DMS 273 treated with DMSO at 0.1 percent for 48 hours (cell line): ENCODE data around the gene TNFAIP8.

Experiments
- DNase-seq: peaks from one replicate; lab custom pipeline; 2025; lab: John Stamatoyannopoulos, UW

The TNFAIP8 gene

DNA sequence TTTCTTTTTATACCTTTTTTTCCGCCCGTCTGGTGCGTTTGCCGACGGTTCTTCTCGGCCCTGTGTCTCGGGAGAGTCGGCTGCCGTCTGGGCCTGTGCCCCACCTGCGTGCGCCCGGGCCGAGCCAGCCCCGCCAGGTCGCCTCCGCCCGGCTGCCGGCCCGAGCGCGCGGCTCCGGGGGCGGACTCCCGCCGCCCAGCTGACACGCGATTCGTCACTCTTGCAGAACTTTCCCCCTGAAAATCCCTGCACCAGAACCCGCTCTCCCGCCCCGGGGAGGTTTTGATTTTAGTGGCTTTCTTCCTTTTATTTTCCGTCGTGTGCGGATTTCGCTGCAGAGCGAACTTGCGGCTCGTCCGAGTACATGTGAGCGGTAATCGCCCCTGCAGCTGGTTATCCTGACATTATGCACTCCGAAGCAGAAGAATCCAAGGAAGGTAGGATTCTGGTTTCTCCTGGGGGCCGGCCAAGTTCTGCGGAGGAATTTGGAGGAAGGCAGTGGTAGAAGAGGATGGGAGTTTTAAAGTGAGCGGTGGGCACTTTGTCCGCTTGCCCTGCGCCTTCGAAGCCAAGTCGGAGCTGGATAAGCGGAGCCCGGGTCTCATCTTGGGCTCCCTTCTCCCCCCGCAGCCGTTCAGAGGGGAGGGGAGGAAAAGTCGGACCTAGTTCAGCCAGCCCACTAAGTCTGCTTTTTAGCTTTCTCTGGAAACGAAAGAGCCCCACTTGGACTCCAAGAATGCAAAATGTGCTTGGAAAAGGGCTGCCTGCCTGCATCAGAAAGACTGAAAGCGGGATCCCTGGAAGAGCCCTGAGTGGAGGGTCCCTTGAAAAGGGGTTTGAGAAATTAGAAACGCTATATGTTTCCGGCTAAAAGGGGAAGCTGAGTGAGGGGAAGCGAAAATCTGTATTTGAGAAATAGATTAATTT is at the start of gene TNFAIP8:
Gene TNFAIP8, plus strand, starts transcription at position 335 of the 927 bp plus-strand sequence. Its CDS starts 72 bp downstream, at position 407.
- no peak for DNase-seq

DNA sequence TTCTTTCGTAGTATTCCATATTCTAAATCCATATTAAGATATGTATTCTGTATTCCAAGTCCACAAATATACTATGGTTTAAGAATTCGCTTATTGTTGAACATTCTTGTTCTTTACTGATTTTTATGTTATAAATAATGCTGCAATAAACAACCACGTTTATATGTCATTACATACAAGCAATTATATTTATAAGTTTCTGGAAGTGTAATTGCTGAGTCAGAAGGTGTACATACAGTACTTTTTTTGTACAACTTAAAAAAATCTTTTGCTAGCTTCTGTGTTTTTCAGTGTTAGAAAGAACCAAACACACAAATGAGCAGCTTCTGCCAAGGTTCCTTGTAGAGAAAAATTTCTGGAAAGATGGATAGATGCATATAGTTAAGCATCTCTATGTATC is 48.6 kb upstream of the TNFAIP8 start:
- no peak for DNase-seq

DNA sequence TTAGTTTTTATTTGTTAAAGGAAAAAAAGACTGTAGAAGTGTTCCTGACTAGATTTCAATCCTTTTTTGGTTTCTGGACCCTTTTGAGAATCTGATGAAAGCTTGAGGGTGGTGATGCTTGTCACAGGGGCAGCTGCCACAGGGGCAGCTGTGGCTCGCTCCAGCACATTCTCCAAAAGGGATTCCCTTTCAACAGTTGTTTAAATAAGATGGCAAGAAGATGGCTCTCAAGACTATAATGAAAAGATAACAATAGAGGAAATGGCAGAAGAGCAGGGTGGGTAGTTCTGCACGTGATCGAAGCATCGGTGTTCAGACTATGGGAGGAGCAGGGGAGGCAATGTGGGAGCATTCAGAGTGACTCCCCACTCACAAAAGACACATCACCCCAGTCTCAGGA is 46.5 kb upstream of the TNFAIP8 start:
- DNase-seq, result no peak

DNA sequence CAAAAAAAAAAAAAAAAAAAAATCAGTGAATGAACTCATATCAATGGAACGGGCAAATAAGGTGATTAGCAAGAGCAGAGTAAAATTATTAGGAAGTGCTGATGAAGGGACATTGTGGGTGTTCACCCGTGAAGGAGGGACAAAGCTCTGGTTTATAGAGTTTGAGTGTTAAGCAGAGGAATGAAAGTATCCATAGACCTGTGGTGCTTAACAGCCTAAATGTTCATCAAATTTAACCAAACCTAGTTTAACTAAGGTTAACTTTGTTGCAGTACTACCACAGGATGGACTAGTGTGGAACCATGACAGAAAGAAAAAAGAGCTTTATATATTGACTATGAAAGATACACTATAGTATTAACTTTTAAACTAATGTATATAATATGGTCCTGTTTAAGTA is 44.1 kb upstream of the TNFAIP8 start:
- no peak for DNase-seq

DNA sequence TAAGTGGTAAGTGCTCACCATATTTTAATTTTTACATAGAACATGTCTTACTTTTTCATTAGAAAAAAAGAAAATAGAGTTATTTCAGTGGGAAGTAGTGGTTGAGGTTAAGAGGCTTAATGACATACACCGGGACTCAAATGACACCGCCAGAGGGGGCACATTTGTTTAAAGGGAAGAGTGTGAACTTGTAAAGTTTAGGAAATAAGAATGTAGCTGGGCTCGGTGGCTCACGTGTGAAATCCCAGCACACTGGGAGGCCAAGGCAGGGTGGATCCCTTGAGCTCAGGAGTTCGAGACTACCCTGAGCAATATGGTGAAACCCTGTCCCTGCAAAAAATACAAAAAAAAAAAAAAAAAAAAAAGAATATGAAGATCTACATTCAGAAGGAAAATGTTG is 43.4 kb upstream of the TNFAIP8 start:
- no peak for DNase-seq

DNA sequence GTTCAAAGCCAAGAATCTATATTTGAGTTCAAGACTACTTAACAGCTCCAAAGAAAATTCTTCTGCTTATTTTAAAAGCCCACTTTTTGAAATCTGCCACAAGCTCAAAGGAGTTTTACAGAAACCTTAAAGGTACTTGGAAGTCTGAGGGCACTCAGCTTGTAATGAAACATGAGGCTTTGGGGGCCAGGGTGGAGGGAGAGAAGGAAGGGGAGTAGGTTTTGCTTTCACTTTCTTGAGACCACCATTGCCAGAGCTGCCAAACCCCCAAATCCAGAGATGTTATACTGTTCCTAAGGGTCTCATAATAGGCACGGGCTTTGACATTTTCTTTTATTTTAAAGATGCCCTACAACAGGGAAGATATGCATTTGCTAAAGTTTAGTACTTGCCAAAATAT is 42.6 kb upstream of the TNFAIP8 start:
- DNase-seq, result no peak

DNA sequence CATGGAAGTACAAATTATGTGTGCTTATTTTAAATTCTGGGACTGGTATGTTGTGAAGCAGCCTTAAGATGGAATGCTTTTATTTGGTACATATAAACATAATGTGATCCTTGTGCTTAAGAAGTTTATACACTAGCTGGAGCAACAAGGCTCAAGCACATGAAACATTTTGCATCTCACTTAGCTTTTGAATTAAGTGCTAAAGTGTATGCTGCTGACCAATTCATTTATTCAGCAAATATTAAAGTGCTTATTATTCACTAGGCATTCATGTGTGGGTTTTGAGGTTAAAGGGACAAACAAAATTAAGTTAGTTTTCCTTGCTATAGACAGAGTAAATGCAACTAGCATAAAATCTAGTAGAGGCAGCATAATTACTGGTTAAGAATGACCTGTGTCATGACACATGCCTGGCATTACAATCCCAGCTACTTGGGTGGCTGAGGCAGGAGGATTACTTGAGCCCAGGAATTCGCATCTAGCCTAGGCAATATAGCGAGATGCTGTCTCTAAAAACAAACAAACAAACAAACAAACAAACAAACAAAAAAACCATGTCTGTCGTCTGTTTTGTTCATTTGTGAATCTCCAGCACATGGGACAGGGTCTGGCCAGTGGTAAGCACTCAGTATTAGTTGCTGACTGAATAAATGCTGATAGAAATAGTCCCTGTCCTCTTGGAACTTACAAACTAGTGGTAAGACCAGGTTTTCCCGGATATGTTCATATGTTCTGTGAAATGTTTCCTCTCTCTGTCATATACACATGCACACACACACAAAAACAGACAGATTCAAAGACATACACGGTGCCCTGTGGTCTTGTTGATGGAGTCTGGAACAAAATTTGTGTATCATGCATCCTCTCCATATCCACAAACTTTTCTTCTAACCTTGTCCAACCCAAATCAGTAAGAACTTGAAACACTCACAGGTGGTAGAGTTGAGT is 41.9 kb upstream of the TNFAIP8 start:
- no peak for DNase-seq

DNA sequence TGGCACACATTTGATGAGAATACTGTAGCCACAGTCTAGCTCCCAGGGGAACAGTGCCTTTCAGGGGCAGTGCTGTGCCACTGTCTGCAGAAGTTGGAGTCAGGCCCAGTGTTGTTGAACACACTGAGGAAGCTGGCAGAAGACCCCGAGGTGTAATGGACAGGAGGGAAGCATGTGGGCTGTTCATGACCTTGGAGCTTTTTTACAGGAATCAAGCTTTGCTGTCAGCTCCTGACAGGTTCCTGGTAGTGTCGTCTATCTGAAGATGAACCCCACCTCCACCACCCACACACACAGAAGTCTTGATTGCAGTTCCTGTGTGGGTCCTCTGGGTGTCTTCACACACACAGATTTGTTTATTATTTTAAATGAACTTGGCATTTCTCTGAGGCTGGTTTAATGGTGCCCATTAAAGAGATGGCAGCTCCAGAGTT is 40.3 kb upstream of the TNFAIP8 start:
- peak; percentile 25 for DNase-seq

DNA sequence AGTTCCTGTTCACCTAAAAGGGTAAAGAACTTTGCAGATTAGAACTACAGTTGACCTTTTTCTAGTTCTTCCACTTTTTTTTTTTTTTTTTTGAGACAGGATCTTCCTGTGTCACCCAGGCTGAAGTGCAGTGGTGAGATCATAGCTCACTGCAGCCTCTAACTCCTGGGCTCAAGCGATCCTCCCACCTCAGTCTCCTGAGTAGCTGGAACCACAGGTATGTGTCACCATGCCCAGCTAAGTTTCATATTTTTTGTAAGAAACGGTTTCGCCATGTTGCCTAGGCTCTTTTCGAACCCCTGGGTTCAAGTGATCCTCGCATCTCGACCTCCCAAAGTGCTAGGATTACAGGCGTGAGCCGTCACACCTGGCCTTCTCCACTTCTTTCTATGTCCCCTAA is 39.7 kb upstream of the TNFAIP8 start:
- DNase-seq, result no peak

DNA sequence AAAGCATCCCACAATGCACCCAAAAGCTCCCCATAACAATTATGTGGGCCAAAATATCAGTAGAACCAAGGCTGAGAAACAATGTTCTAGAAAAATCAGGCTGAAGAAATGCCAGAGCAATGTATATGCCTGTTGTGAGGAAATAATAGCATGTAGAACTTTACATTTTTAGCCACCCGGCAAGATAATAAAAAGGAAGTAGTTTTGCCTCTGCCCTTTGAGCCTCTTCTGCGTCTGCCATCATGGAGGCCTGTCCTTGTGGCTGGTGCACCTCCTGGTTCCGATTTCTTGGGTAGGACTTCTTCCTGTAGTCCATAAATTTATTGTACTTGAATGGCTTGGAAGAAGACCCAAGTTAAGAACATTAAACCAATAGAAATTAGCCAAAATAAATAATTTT is 38.9 kb upstream of the TNFAIP8 start:
- no peak for DNase-seq

DNA sequence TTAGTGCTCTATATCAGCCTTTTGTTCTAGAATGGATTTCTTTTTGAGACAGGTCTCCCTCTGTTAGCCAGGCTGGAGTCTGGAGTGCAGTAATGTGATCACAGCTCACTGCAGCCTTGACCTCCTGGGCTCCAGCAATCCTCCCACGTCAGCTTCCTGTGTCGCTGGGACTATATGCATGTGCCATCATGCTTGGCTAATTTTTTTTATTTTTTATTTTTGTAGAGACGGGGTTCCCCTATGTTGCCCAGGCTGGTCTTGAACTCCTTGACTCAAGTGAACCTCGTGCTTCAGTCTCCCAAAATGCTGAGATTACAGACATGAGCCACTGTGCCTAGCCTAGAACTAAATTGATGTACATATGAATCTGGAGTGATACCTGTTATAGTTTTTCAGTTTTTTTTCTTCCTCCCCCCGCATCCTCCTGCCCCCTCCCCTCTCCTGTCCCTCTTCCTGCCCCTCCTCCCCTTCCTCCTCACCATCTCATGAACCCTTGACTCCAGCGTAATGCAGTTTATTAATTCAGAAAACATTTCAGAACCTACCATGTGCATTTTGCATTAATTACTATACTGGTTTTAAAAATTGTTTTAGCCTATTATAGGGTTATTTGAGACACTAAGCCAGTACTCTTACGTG is 37.4 kb upstream of the TNFAIP8 start:
- no peak for DNase-seq

DNA sequence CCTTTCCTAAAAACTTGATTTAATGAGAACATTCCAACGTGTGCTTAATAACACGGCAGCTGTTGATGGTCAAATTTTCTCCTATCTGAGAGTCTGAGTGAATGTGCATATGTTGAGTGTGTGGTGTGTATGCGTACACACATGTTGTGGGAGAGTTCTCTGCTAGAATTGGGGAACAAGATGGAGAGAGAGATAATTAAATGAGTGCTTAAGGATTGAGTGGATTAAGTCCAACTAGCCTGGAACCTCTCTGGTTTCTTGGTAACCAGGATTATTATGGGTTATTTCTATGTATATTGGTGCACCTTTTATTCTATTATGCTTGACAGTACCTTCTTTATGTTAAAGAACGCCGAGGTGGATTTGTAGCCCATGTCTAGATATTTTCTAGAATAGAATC is 36.4 kb upstream of the TNFAIP8 start:
- DNase-seq, result no peak

DNA sequence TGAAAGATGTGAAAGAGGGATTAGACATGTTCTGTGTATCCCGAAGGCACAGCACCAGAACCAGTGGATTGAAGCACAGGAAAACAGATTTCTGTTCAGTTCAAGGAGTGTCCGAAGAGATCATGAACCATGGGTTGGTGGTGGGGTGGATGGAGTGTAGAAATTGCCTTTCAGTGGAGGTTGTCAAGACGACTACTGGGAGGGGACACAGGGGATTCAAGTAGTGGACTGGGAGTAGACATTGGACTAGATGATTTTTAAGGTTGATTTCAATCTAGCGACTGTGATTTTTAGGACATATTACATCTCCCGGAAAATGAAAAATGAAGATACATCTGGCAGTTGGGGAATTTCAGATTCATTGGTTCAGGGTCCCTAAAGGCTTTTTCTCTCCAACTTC is 35.9 kb upstream of the TNFAIP8 start:
- DNase-seq, result no peak

DNA sequence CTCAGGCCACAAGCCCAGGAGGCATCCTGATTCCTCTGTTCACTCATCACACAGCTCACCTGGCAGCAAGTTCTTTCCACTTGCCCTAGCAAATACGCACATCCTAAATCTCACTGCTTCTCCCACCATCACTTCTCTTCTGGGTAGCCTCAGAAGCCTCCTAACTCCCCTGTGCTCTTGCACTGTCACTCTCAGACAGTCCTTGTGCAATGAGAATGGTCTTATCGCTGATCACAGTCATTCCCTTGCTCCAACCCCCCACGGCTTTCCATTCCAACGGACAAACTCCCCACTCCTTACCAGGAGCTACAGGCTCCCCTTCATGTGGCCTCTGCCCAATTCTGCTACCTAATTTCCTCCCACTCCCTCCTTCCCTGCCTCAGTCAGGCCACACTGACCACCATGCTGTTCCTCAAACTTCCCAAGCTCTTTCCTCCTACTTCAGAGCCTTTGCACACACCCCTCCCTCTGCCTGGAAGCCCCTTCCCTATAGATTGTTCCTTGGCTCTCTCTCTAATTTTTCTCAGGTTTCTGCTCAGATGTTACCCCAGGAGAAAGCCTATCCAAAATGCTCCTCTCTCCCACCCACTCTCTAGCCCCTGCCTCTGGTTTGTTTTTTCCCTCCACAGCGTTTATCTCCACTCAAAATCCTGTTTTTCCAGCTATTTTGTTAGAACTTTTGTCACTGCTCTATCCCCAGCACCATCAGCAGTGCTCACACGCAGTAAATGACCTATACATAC is 34.1 kb upstream of the TNFAIP8 start:
- no peak for DNase-seq

DNA sequence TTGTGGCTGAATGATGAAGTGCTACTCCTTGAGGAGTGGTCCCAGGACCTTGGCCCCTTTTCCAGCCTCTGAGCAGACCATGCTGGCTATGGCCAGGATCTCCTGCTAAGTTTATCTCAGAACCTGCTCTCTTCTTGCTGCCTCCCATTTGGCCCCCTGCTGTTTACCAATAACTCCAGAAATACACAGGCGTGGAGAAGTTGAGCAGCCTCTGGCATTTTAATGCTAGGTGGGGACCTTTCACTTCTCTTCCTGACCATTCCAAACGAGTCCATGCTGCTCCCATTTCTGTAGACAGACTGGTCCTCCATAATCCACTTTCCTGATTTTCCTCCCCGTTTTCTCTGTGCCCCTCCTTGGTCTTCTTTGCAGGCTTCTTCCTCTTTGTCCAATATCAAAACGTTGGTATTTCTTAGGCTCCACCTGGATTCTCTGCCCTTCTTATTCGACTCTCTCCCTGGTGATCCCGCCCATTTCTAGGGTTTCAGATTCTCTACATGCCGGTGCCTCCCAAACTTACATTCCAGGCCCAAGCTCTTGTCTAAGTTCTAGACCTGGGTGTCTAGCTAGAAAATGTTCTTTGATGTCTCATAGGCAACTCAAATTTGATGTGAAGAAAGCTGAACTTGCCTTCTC is 33.4 kb upstream of the TNFAIP8 start:
- DNase-seq, result no peak

DNA sequence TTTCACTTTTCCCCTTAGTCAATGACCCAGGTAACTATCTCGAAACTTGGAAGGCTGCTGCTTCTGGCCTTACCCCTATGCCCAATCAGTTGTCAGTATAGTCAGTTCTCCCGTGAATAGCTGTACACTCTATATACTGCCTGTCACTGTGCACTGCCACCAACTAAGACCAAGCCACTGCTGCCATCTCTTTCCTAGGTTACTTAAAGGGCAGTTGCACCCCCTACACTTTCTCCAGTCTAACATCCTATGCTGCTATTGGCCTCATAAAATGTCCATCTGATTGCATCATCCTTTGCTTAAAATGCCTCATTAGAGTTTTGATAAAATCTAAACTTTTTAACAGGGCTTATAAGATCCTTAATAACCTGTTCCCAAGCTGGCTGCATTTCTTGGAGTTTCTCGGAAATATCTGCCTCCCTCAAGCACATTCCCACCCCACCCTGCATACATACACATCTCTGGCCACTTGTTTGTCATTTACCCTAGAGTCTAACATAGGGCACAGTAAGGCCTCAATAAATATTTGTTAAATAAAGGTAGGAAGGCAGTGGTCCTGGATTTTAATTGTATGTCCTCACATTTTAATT is 32.8 kb upstream of the TNFAIP8 start:
- no peak for DNase-seq

DNA sequence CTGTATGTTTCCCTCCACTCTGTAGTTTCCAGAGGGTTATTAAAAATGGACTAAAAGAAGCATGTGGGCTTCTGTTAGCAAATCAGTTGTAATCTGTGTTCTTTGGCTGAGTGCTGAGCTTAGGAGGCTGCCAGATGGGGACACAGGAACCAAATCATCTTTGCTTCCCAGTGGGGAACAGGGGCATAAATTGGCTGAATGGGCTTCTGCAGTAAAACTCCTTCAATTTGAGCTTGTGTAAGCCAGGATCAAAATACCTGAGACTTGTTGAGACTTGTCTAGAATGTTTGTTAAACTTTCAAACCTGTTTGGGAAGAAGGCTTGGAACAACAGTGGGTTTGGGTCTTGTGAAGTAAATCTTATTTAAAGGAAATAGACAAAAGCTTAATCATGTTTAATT is 32.2 kb upstream of the TNFAIP8 start:
- DNase-seq, result peak; percentile 88

DNA sequence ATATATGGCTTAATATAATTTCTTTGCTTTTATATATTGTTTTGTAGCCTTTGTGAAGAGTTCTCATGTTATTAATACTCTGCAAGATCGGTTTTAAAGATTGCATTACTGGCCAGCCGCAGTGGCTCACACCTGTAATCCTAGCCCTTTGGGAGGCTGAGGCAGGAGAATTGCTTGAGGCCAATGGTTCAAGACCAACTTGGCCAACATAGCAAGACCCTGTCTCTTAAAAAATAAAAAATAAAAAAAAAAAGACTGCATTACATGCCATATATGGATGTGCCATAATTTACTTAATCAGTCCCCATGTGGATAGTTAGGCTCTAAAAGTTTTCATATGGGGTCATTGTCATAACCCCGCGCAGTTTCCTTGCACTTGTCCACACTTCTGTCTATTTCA is 31.0 kb upstream of the TNFAIP8 start:
- DNase-seq, result no peak

DNA sequence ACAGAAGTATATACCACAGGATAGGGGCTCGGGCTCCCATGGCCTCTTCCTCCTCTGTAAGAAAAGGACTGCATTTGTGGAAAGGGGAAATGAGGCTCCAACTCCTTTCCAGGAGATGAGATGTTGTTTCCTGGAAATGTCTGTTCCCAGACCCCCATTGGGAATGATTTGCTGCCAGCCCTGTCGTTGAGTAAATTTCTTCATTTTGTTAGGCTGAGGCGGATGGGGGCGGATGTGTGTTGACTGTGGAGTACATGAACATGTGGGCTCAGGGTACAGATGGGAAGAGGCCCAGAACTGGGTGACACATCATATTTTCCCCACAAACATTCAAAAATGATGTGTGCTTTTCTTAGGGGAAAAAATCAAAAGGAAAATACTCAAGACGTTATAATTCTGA is 28.8 kb upstream of the TNFAIP8 start:
- DNase-seq, result no peak

DNA sequence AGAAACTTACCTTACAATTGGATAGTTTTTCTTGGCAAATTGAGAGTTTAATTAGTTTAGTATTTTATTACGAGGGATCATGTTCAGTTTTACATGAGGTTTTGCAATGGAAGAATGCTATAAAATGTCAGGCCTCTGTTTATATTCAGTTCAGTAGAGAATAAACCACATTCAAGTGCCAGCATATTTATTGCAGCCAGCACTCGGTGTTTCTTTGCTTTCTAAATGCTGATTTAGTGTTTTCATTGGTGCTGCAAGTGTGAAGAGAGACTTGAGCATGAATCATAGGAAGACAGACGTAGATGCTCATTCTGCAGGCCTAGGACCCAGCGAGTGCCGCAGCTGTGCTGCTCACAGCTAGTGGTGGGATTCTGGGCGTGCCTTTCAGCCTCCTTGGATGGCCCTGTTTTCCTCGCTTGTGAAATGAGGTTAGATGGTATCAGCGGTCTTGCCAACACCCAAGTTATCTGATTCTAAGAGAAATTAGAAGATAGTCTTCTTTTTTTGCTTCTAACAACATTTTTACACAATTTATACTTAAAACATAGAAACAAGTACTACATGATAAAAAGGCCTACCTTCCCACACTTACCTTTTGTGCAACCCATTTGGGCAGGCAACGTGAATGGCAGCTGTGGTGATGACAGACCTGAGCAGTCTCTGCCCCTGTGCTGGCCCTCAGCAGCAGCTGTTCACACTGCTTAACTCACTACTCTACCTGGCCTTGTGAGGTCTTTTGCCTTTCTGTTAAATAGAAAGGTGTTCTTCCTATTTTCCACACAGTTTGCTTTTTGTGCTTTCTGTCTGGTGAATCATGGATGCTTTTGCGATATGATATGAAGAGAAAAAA is 26.8 kb upstream of the TNFAIP8 start:
- no peak for DNase-seq
